MM.1S (cell line): ENCODE measurements around the gene PTMS.

ENCODE experiments used
- DNase-seq: peaks from one replicate; pipeline ENCODE4 v3.0.0-alpha.2; 2015
- H2AFZ ChIP-seq: fragments of 300-600 bp; sonication (generic); 2 replicates; pipeline ENCODE4 v1.6.0; 2016; ENCODE audit warnings: antibody characterized with exemption, low read length
- H3F3A ChIP-seq: fragments of 300-600 bp; sonication (generic); 2 replicates; pipeline ENCODE4 v1.6.1; 2016; ENCODE audit warnings: mild to moderate bottlenecking, antibody characterized with exemption, low read length, moderate library complexity, mixed read lengths; ENCODE audit not compliant: insufficient read depth
- H3K27ac ChIP-seq: fragments of 300-600 bp; sonication (generic); 2 replicates; pipeline ENCODE4 v1.5.1; 2016; ENCODE audit warnings: mild to moderate bottlenecking, low read length
- H3K27me3 ChIP-seq: fragments of 300-600 bp; sonication (generic); replicated peaks from 2 replicates; pipeline ENCODE4 v1.6.0; 2016; ENCODE audit warnings: low read length; ENCODE audit not compliant: insufficient read depth
- H3K36me3 ChIP-seq: fragments of 300-600 bp; sonication (generic); replicated peaks from 2 replicates; pipeline ENCODE4 v1.6.1; 2016; ENCODE audit warnings: mild to moderate bottlenecking, low read length, mixed read lengths; ENCODE audit not compliant: insufficient read depth
- H3K4me1 ChIP-seq: fragments of 300-600 bp; sonication (generic); 2 replicates; pipeline ENCODE4 v1.6.1; 2016; ENCODE audit warnings: low read length, mixed read lengths
- H3K4me2 ChIP-seq: fragments of 300-600 bp; sonication (generic); 2 replicates; pipeline ENCODE4 v1.6.0; 2016; ENCODE audit warnings: low read depth, low read length
- H3K4me3 ChIP-seq: fragments of 300-600 bp; sonication (generic); 2 replicates; pipeline ENCODE4 v1.5.1; 2016; ENCODE audit warnings: low read length, mixed read lengths
- H3K79me2 ChIP-seq: fragments of 300-600 bp; sonication (generic); 2 replicates; pipeline ENCODE4 v1.6.1; 2016; ENCODE audit warnings: mixed run types, low read length, mixed read lengths
- H3K9ac ChIP-seq: fragments of 300-600 bp; sonication (generic); 2 replicates; pipeline ENCODE4 v1.6.1; 2016; ENCODE audit warnings: low read length, mixed read lengths
- H3K9me2 ChIP-seq: fragments of 300-600 bp; sonication (generic); replicated peaks from 2 replicates; pipeline ENCODE4 v1.6.1; 2016; ENCODE audit warnings: mild to moderate bottlenecking, low read length, mixed read lengths; ENCODE audit not compliant: insufficient read depth
- H3K9me3 ChIP-seq: fragments of 300-600 bp; sonication (generic); replicated peaks from 2 replicates; pipeline ENCODE4 v1.6.1; 2016; ENCODE audit warnings: mild to moderate bottlenecking, low read length, mixed read lengths; ENCODE audit not compliant: insufficient read depth
- H4K20me1 ChIP-seq: fragments of 300-600 bp; sonication (generic); 2 replicates; pipeline ENCODE4 v1.6.1; 2016; ENCODE audit warnings: mild to moderate bottlenecking, low read length, moderate library complexity, mixed read lengths; ENCODE audit not compliant: insufficient read depth
- CTCF ChIP-seq: fragments of 300-600 bp; sonication (generic); IDR thresholded peaks from 2 replicates; pipeline ENCODE4 v1.5.1; 2016; ENCODE audit warnings: antibody characterized with exemption, low read length, mixed read lengths
- EZH2 ChIP-seq: fragments of 300-600 bp; sonication (generic); optimal IDR thresholded peaks from 2 replicates; pipeline ENCODE3; 2017; ENCODE audit warnings: low read depth, mild to moderate bottlenecking, antibody characterized with exemption, low read length, mixed read lengths
- EZH2phosphoT487 ChIP-seq: fragments of 300-600 bp; sonication (generic); IDR thresholded peaks from 2 replicates; pipeline ENCODE4 v1.6.1; 2018; ENCODE audit warnings: antibody characterized with exemption, low read length

The PTMS gene

GRCh38 chr12:6729186-6729585 is 37.0 kb upstream of the PTMS start:
- H3K4me2 ChIP-seq, result no peak overlapping the region
- H3K4me1 ChIP-seq, result peaks cover 6% of the 10 kb centered on the region
- TF ChIP-seq EZH2, result no peak
- no peaks in the 10 kb centered on the region for H3K27me3 ChIP-seq
- H3K36me3 ChIP-seq, result 0 out of 2 replicates have a peak, but pooled peaks cover 5% of the 10 kb centered on the region
- H3F3A ChIP-seq, result peaks cover 7% of the 10 kb centered on the region
- H3K9ac ChIP-seq, result no peak overlapping the region
- no peaks in the 10 kb centered on the region for H4K20me1 ChIP-seq
- no peak overlapping the region for H3K27ac ChIP-seq
- H3K9me2 ChIP-seq, result no peaks in the 10 kb centered on the region
- H3K9me3 ChIP-seq, result no peaks in the 10 kb centered on the region
- peaks cover 7% of the 10 kb centered on the region for H3K79me2 ChIP-seq
- no peak for DNase-seq
- H2AFZ ChIP-seq, result no peak overlapping the region
- no peak overlapping the region for H3K4me3 ChIP-seq

GRCh38 chr12:6730169-6730568 is 36.0 kb upstream of the PTMS start:
- TF ChIP-seq CTCF (no peak), EZH2 (no peak), EZH2phosphoT487 (no peak)
- Histone ChIP-seq H3K4me1 (0 out of 2 replicates have a peak, but pooled peaks cover 2% of the 10 kb centered on the region), H3K4me2 (no peak overlapping the region)

GRCh38 chr12:6734506-6735387 is 31.4 kb upstream of the PTMS start:
- H3K9ac ChIP-seq, result no peak overlapping the region
- H3K9me3 ChIP-seq, result no peaks in the 10 kb centered on the region
- H3K79me2 ChIP-seq, result no peaks in the 10 kb centered on the region
- no peak overlapping the region for H2AFZ ChIP-seq
- no peak overlapping the region for H3K27ac ChIP-seq
- TF ChIP-seq EZH2 (no peak), CTCF (no peak), EZH2phosphoT487 (no peak)
- no peaks in the 10 kb centered on the region for H4K20me1 ChIP-seq
- no peaks in the 10 kb centered on the region for H3K36me3 ChIP-seq
- H3F3A ChIP-seq, result peaks cover 5% of the 10 kb centered on the region; the same call in 1 of the 2 replicates
- no peak for DNase-seq
- no peaks in the 10 kb centered on the region for H3K9me2 ChIP-seq
- no peak overlapping the region for H3K4me3 ChIP-seq
- no peaks in the 10 kb centered on the region for H3K27me3 ChIP-seq
- peaks cover 11% of the 10 kb centered on the region for H3K4me1 ChIP-seq
- no peak overlapping the region for H3K4me2 ChIP-seq

More at GRCh38 chr12:6730169-6730568, 36.0 kb upstream of the PTMS start:
- Histone ChIP-seq H4K20me1 (no peaks in the 10 kb centered on the region), H3K4me3 (no peak overlapping the region), H3K79me2 (no peaks in the 10 kb centered on the region), H3K9me2 (no peaks in the 10 kb centered on the region), H3K9ac (no peak overlapping the region), H3K9me3 (no peaks in the 10 kb centered on the region), H3K27me3 (no peaks in the 10 kb centered on the region), H3F3A (peaks cover 5% of the 10 kb centered on the region; the same call in 1 of the 2 replicates), H3K36me3 (0 out of 2 replicates have a peak, but pooled peaks cover 5% of the 10 kb centered on the region), H2AFZ (no peak overlapping the region), H3K27ac (no peak overlapping the region)
- no peak for DNase-seq
